HG03432 (cell line): ENCODE results near the gene ACKR3.

Source experiments
- ATAC-seq: cut with Tn5 transposase; IDR thresholded peaks from one replicate; pipeline ENCODE4 v1.9.1; 2021; ENCODE audit warnings: mild to moderate bottlenecking, moderate library complexity; ENCODE audit not compliant: unreplicated experiment

The ACKR3 gene

GRCh38 chr2:236627841-236628240, 58.2 kb downstream of the ACKR3 start:
- no peak for ATAC-seq

DNA sequence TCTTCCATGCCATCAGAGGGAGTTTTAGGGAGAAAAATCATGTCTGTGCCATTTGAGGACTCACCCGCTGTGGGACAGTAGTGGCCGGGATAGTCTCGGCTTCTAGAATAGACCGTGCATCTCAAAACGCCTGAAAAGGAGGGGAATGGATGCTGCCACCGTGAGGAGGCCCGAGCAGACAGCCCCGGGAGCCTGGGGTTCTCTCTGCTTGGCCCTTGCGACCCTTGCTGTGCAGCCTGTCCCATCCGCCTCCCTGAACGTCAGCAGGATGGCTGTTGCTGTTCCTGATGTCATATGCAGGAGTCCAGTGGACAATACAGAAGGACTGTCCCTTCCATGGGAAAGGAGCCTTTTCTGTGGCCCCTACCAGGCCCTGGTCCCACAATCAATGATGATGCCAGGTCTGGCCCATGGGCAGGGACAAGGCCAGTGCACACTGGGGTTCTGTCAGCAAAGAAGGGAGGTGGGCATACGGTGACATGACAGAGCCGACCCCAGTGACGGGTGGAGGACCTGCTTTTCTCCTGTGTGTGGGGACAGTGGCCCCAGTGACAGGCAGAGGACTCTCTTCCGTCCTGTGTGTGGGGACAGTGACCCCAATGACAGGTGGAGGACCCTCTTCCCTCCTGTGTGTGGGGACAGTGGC, 58.8 kb downstream of the ACKR3 start:
- ATAC-seq, result no peak

DNA sequence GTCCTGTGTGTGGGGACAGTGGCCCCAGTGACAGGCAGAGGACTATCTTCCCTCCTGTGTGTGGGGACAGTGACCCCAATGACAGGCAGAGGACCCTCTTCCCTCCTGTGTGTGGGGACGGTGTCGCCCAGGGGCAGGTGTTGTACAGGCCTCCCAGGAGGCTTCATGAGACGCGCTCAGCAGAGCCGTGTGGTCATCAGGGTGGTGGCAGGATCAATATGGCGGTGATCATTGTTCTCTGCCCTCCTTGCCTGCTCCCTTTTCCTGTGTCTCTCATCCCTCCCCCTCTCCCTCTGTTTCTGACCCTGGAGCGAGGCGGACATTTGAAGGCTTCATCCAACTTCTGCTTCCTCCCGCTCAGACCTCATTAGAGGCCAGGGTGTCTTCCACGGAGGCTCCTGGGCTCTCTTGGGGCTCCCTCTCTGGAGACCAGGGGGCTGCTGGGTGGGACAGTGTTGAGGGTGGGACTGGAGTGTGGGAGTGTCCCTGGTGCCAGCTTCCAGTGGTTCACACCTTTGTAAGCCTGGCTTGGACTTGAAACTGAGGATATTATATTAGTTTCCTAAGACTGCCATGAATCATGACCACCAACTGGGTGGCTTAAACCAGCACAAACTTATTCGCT, 59.5 kb downstream of the ACKR3 start:
- no peak for ATAC-seq

DNA sequence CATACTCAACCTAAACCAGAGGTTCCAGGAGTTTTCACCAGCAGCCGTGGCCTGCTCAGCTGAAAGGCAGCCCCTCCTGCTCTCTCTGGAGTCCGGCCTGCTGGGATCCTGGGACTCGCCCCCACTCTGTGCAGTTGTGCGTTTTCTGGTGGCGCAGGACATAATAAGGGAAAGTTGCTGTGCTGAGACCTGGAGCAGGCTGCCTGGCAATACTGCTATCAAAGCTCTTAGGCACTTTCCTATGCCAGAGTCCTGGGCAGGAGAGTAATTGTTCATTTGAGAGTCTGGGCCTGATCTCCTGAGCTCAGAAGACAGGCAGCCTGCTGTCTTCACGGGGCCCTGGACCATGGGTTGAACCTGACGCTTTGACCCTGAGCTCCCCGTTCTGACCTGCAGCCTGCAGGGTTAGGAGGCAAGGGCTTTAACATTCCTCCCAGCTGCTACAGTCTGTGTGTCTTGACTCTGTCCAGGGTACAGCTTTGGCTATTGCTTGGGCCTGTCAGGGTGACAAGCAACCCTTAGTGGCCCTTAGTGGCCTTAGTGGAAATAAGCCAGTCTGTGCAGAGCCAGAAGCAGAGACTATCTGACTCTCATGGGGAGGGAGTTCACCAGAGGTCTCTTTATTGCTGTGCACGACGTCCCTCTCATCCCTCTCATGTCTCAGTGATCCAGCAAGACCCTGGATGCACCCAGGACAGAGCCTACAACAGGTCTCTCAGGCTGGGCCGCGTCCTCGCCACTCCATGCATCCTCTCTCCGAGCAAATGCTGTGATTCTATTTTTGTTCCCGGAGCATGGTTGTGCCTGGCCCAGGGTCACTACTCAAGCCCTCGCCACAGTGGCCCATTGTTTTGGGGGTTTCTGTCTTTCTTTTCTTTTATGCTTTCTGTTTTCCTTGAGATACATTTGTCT, 60.6 kb downstream of the ACKR3 start:
- no peak for ATAC-seq

GRCh38 chr2:236631281-236631855, 61.7 kb downstream of the ACKR3 start:
- no peak for ATAC-seq

- no peak for ATAC-seq
Observed at GRCh38 chr2:236631856-236632291, 62.2 kb downstream of the ACKR3 start.
